Pancreas (tissue), 10 donors: ENCODE results near the gene PLAU. TPM values are rescaled to one million over a fixed set of nuclear protein-coding genes. Genes with fewer than 3 reads are reported as not detected.

ENCODE experiments used
- ATAC-seq, 4 donors: fragments of 200-7000 bp; cut with Tn5 transposase; one replicate each; pipeline versions ENCODE4 v1.8.0 to v1.9.1; 2020; ENCODE audit warnings: mild to moderate bottlenecking in 4 of 4, moderate library complexity in 4 of 4
- DNase-seq, 6 donors: peaks; one replicate each; pipeline ENCODE4 v3.0.0-alpha.2; 2020
- FAIRE-seq: peaks from 2 replicates; lab custom pipeline; 2012; peaks lifted over from hg19 to GRCh38; lab: Jason Lieb, UNC
- H3K27ac ChIP-seq, 4 donors: fragments of 200-600 bp; sonication (generic); 1 replicate in 3 of 4; 2 replicates in 1 of 4; pipeline versions ENCODE4 v1.5.0 to v1.8.0; 2020
- H3K27me3 ChIP-seq, 4 donors: fragments of 200-600 bp; one replicate each; pipeline ENCODE4 v1.8.0; 2021
- H3K36me3 ChIP-seq, 3 donors: fragments of 200-600 bp; sonication (generic) in 1 of 3; one replicate each; pipeline versions ENCODE4 v1.5.0 to v1.8.0; 2020 to 2021
- H3K4me1 ChIP-seq, 3 donors: fragments of 200-600 bp; one replicate each; pipeline ENCODE4 v1.8.0; 2021
- H3K4me3 ChIP-seq, 4 donors: fragments of 200-600 bp; sonication (generic) in 2 of 4; one replicate each; pipeline versions ENCODE4 v1.5.0 to v1.8.0; 2020 to 2021
- H3K9me3 ChIP-seq, 4 donors: fragments of 200-600 bp; one replicate each; pipeline ENCODE4 v1.8.0; 2021
- CTCF ChIP-seq, 4 donors: fragments of 200-600 bp; sonication (generic) in 3 of 4; IDR thresholded peaks; one replicate each; pipeline versions ENCODE4 v1.5.0 to v1.8.0; 2021; ENCODE audit warnings: antibody characterized with exemption in 4 of 4
- WGBS, 2 donors: extraction: QIAGEN DNeasy Blood & Tissue Kit; methylation state at CpG; one replicate each; pipeline ENCODE4 v1.1.7; 2013; 5-methylcytosine and 5-hydroxymethylcytosine counted together
- intact Hi-C, 3 donors: fragments of 100-400 bp; cut with DNase I; formaldehyde crosslinking; loops; one replicate each; pipeline versions ENCODE4 v1.11.1 to v1.14.2; 2022
- polyA plus RNA-seq, 2 donors: library from polyadenylated mRNA; stranded (reverse); fragments of 200-250 nt; gene quantifications; one replicate each; pipeline ENCODE4 v1.2.3, GENCODE V29; 2013
- total RNA-seq, 6 donors: library from RNA; stranded (reverse); fragmentation: NEBNext Ultra II Directional in 4 of 6; extraction: Animal tissue kit (Norgen Biotek cat#: 25700) in 4 of 6; gene quantifications; one replicate each; pipeline versions ENCODE4 v1.2.1 to v1.2.4, GENCODE V29; 2021 to 2023
- donor health status: healthy with polysubstance abuse.
- donor health status: DM: no; HTN: no; CAD: no; lungs with moderate emphysema.
- donor health status: DM: no; HTN: no; CAD: no.
- donor health status: control.
- donor health status: control.
- donor health status: Bipolar disorder and iron deficiency.
- donor health status: DM: yes; HTN: yes; CAD: no.
- donor health status: DM: no; HTN: no; CAD: no.
- donor health status: DM: no; HTN: no; CAD: no.
- donor health status: DM: yes; HTN: yes; CAD: no.

The PLAU gene
- total and polyA plus RNA-seq, 8 donors = 1.5 to 16.3 (median 3.6) TPM

GRCh38 chr10:73937333-73938043 is 26.6 kb downstream of the PLAU start:
- DNase-seq = no peak
- Histone ChIP-seq H3K27me3 (no peaks in the 10 kb centered on the region), H3K4me3 (no peak overlapping the region), H3K36me3 (no peaks in the 10 kb centered on the region), H3K4me1 (no peaks in the 10 kb centered on the region), H3K9me3 (no peaks in the 10 kb centered on the region), H3K27ac (no peak overlapping the region)
- ATAC-seq = no peak
- WGBS, 2 donors = 67 to 74% methylated on average over 5 of the region's 5 CpGs
- intact Hi-C loops = loop anchor here in 1 of 3 donors (5.0 kb wide), 1 partner anchor 45 kb away; no protein-coding TSS in a partner anchor
- no peak for TF ChIP-seq CTCF (IDR thresholded peaks at IDR 0.05)
- no peak for FAIRE-seq

GRCh38 chr10:73940634-73941221 is 29.8 kb downstream of the PLAU start:
- intact Hi-C loops = loop anchor here in 1 of 3 donors (10.0 kb wide), 1 partner anchor 56 kb away; no protein-coding TSS in a partner anchor
- TF ChIP-seq CTCF (IDR thresholded peaks at IDR 0.05) = peak; percentile 72 to 95 (median 85)
- peak; percentile 94 to 99 (median 98) for ATAC-seq
- WGBS, 2 donors = 6 to 7% methylated on average over 28 of the region's 28 CpGs
- Histone ChIP-seq H3K4me3 (peak overlapping the region in 2 of 4 donors; percentile 18 to 30), H3K27me3 (no peaks in the 10 kb centered on the region), H3K4me1 (no peaks in the 10 kb centered on the region), H3K27ac (no peak overlapping the region), H3K9me3 (no peaks in the 10 kb centered on the region), H3K36me3 (no peaks in the 10 kb centered on the region)
- FAIRE-seq = no peak
- peak; percentile 64 to 93 (median 82) for DNase-seq

- ATAC-seq (peak in 1 of 4 donors; percentile 5), DNase-seq (no peak), FAIRE-seq (no peak)
- no peak overlapping the region for H3K4me3 ChIP-seq
- TF ChIP-seq CTCF (IDR thresholded peaks at IDR 0.05) = no peak
- H3K27ac ChIP-seq = no peak overlapping the region
- H3K27me3 ChIP-seq = no peaks in the 10 kb centered on the region
- H3K36me3 ChIP-seq = no peaks in the 10 kb centered on the region
- no peaks in the 10 kb centered on the region for H3K4me1 ChIP-seq
- intact Hi-C loops = loop anchor here in 1 of 3 donors (10.0 kb wide), 1 partner anchor 56 kb away; no protein-coding TSS in a partner anchor
- H3K9me3 ChIP-seq = no peaks in the 10 kb centered on the region
- 88 to 89% methylated on average over 2 of the region's 2 CpGs for WGBS, 2 donors
Observed at GRCh38 chr10:73941300-73941699, 30.4 kb downstream of the PLAU start.

- Histone ChIP-seq H3K27ac (no peak overlapping the region), H3K4me1 (no peaks in the 10 kb centered on the region), H3K36me3 (no peaks in the 10 kb centered on the region), H3K9me3 (no peaks in the 10 kb centered on the region), H3K27me3 (no peaks in the 10 kb centered on the region), H3K4me3 (no peak overlapping the region)
- ATAC-seq = no peak
- WGBS, 2 donors = 91 to 93% methylated on average over 33 to 35 of the region's 35 CpGs
- no peak for TF ChIP-seq CTCF (IDR thresholded peaks at IDR 0.05)
- peak in 1 of 6 donors; percentile 38 for DNase-seq
- FAIRE-seq = no peak
- intact Hi-C loops = loop anchor here in 1 of 3 donors (10.0 kb wide), 1 partner anchor 60 kb away; no protein-coding TSS in a partner anchor
Observed at GRCh38 chr10:73944356-73945100, 33.6 kb downstream of the PLAU start.
